ENCODE data around the gene ATP6V0D1.

ATP6V0D1 gene

GRCh38 chr16:67466581-67466980 lies 14.4 kb downstream of the ATP6V0D1 start:
- no peak overlapping the region for H3K27ac ChIP-seq

GRCh38 chr16:67464565-67464964 lies 16.4 kb downstream of the ATP6V0D1 start:
- peaks cover 56% of the 10 kb centered on the region for H3K36me3 ChIP-seq

More at GRCh38 chr16:67466581-67466980, 14.4 kb downstream of the ATP6V0D1 start:
- H3K4me3 ChIP-seq (ENCODE audit: low read depth in 1 of 2, low read length in 1 of 2) = no peak overlapping the region
- no peaks in the 10 kb centered on the region for H3K27me3 ChIP-seq
- TF ChIP-seq, protein P1, sequence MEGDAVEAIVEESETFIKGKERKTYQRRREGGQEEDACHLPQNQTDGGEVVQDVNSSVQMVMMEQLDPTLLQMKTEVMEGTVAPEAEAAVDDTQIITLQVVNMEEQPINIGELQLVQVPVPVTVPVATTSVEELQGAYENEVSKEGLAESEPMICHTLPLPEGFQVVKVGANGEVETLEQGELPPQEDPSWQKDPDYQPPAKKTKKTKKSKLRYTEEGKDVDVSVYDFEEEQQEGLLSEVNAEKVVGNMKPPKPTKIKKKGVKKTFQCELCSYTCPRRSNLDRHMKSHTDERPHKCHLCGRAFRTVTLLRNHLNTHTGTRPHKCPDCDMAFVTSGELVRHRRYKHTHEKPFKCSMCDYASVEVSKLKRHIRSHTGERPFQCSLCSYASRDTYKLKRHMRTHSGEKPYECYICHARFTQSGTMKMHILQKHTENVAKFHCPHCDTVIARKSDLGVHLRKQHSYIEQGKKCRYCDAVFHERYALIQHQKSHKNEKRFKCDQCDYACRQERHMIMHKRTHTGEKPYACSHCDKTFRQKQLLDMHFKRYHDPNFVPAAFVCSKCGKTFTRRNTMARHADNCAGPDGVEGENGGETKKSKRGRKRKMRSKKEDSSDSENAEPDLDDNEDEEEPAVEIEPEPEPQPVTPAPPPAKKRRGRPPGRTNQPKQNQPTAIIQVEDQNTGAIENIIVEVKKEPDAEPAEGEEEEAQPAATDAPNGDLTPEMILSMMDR (IDR thresholded peaks at IDR 0.05) = no peak
- H3K4me1 ChIP-seq (ENCODE audit: control insufficient read depth in 1 of 2, insufficient read depth in 1 of 2, low read depth in 1 of 2, low read length in 1 of 2) = peaks cover 59 to 65% of the 10 kb centered on the region in 2 experiments
- H3K9me3 ChIP-seq = no peaks in the 10 kb centered on the region
- H3K36me3 ChIP-seq = peaks cover 35% of the 10 kb centered on the region

DNA sequence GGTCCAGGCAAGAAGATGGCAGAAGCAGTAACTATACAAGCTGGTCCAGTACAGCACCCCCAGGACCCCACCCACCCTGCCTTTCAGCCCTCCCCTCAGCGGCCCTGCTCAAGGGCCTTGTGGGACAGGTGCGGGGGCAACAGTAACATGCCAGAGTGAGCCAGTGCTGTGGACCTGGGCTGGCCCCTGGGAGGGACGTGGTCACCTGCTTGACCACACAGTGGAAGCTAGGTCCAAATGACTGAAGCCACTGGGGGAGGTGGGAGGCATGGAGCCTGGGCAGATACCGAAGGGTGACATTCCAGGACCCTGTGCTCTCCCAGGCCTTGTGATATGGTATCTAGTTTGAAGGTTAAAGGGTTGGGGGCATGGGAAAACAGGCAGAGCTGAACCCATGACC lies 17.3 kb downstream of the ATP6V0D1 start:
- Histone ChIP-seq H3K27ac (peak overlapping the region; percentile 5), H3K27me3 (no peaks in the 10 kb centered on the region), H3K4me3 (ENCODE audit: low read depth in 1 of 2, low read length in 1 of 2) (no peak overlapping the region), H3K4me1 (ENCODE audit: control insufficient read depth in 1 of 2, insufficient read depth in 1 of 2, low read depth in 1 of 2, low read length in 1 of 2) (peaks cover 41 to 56% of the 10 kb centered on the region in 2 experiments), H3K9me3 (no peaks in the 10 kb centered on the region), H3K36me3 (peaks cover 64% of the 10 kb centered on the region)
- TF ChIP-seq, protein P1 (IDR thresholded peaks at IDR 0.05) = no peak

More at GRCh38 chr16:67464565-67464964, 16.4 kb downstream of the ATP6V0D1 start:
- TF ChIP-seq, protein P1 (IDR thresholded peaks at IDR 0.05) = no peak
- peaks cover 47 to 61% of the 10 kb centered on the region in 2 experiments for H3K4me1 ChIP-seq (ENCODE audit: control insufficient read depth in 1 of 2, insufficient read depth in 1 of 2, low read depth in 1 of 2, low read length in 1 of 2)
- H3K9me3 ChIP-seq = no peaks in the 10 kb centered on the region
- peak overlapping the region; percentile 5 for H3K27ac ChIP-seq
- H3K27me3 ChIP-seq = no peaks in the 10 kb centered on the region
- no peak overlapping the region for H3K4me3 ChIP-seq (ENCODE audit: low read depth in 1 of 2, low read length in 1 of 2)

GRCh38 chr16:67463059-67463458 lies 17.9 kb downstream of the ATP6V0D1 start:
- Histone ChIP-seq H3K4me3 (ENCODE audit: low read depth in 1 of 2, low read length in 1 of 2) (no peak overlapping the region), H3K27me3 (no peaks in the 10 kb centered on the region), H3K27ac (no peak overlapping the region), H3K4me1 (ENCODE audit: control insufficient read depth in 1 of 2, insufficient read depth in 1 of 2, low read depth in 1 of 2, low read length in 1 of 2) (peaks cover 35 to 50% of the 10 kb centered on the region in 2 experiments), H3K36me3 (peaks cover 71% of the 10 kb centered on the region), H3K9me3 (no peaks in the 10 kb centered on the region)
- TF ChIP-seq, protein P1 (IDR thresholded peaks at IDR 0.05) = no peak

- peaks cover 27 to 42% of the 10 kb centered on the region in 2 experiments for H3K4me1 ChIP-seq (ENCODE audit: control insufficient read depth in 1 of 2, insufficient read depth in 1 of 2, low read depth in 1 of 2, low read length in 1 of 2)
- no peak overlapping the region for H3K27ac ChIP-seq
- no peak overlapping the region for H3K4me3 ChIP-seq (ENCODE audit: low read depth in 1 of 2, low read length in 1 of 2)
- TF ChIP-seq, protein P1 (IDR thresholded peaks at IDR 0.05) = no peak
- H3K27me3 ChIP-seq = no peaks in the 10 kb centered on the region
- peaks cover 79% of the 10 kb centered on the region for H3K36me3 ChIP-seq
- no peaks in the 10 kb centered on the region for H3K9me3 ChIP-seq
Observed at GRCh38 chr16:67462279-67462655, 18.7 kb downstream of the ATP6V0D1 start.
